Hepatocyte (in vitro differentiated cells): ENCODE results near the gene RPN2.

ENCODE experiments used
- EZH2 ChIP-seq: fragments of 200-600 bp; sonication (generic); IDR thresholded peaks from 2 replicates; pipeline ENCODE4 v1.6.1; 2016; ENCODE audit warnings: antibody characterized with exemption, mild to moderate bottlenecking, borderline replicate concordance
- TF ChIP-seq, protein P1 (sequence below): fragments of 200-600 bp; sonication (generic); IDR thresholded peaks from 2 replicates; pipeline ENCODE4 v1.5.1; 2016; ENCODE audit warnings: antibody characterized with exemption, mild to moderate bottlenecking; ENCODE audit not compliant: poor library complexity

DNA sequence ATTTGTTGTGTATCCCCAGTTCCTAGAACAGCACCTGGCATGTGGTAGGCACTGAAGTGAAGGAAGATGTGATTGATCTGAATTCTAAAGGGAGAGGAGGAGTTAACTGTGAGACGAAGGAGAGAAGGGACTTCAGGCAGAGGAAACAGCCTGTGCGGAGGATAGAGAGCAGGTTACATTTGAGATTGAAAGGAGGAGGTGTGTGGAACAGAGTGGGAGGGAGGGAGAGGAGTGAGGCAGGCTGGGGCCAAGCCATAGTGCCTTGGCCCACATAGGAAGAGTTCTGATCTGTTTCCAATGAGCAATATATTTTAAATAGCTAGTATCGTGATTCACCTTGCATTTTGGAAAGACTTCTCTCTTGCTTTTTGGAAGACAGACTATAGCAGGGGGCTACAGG, 14.1 kb downstream of the RPN2 start:
- TF ChIP-seq, protein P1, sequence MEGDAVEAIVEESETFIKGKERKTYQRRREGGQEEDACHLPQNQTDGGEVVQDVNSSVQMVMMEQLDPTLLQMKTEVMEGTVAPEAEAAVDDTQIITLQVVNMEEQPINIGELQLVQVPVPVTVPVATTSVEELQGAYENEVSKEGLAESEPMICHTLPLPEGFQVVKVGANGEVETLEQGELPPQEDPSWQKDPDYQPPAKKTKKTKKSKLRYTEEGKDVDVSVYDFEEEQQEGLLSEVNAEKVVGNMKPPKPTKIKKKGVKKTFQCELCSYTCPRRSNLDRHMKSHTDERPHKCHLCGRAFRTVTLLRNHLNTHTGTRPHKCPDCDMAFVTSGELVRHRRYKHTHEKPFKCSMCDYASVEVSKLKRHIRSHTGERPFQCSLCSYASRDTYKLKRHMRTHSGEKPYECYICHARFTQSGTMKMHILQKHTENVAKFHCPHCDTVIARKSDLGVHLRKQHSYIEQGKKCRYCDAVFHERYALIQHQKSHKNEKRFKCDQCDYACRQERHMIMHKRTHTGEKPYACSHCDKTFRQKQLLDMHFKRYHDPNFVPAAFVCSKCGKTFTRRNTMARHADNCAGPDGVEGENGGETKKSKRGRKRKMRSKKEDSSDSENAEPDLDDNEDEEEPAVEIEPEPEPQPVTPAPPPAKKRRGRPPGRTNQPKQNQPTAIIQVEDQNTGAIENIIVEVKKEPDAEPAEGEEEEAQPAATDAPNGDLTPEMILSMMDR, result no peak
- TF ChIP-seq EZH2, result no peak
